Psoas muscle (tissue), 8 donors: ENCODE data around the gene ABCC8. TPM values are rescaled to one million over a fixed set of nuclear protein-coding genes. Genes with fewer than 3 reads are reported as not detected.

Source experiments
- ATAC-seq, 4 donors: fragments of 200-7000 bp; cut with Tn5 transposase; one replicate each; pipeline ENCODE4 v1.9.1; 2020; ENCODE audit warnings: moderate library complexity in 3 of 4, mild to moderate bottlenecking in 2 of 4
- DNase-seq, 2 donors: peaks; one replicate each; pipeline ENCODE4 v3.0.0-alpha.2; 2020
- H3K27ac ChIP-seq: fragments of 200-600 bp; one replicate; pipeline ENCODE4 v1.8.0; 2022
- H3K27me3 ChIP-seq, 3 donors: fragments of 200-600 bp in 1 of 3; one replicate each; pipeline versions ENCODE4 v1.6.1 to v1.8.0; 2013 to 2022; ENCODE audit warnings: low read length in 2 of 3, mild to moderate bottlenecking in 2 of 3, moderate library complexity in 1 of 3; ENCODE audit not compliant: insufficient read depth in 3 of 3
- H3K36me3 ChIP-seq, 2 donors: fragments of 200-600 bp in 1 of 2; one replicate each; pipeline versions ENCODE4 v1.6.1 to v1.8.0; 2013 to 2022; ENCODE audit warnings: low read depth in 1 of 2, mild to moderate bottlenecking in 1 of 2, moderate library complexity in 1 of 2; ENCODE audit not compliant: insufficient read depth in 1 of 2
- H3K4me1 ChIP-seq: fragments of 200-600 bp; one replicate; pipeline ENCODE4 v1.8.0; 2022
- H3K4me3 ChIP-seq: fragments of 200-600 bp; one replicate; pipeline ENCODE4 v1.8.0; 2022; ENCODE audit warnings: mild to moderate bottlenecking
- H3K9me3 ChIP-seq: fragments of 200-600 bp; one replicate; pipeline ENCODE4 v1.8.0; 2022
- WGBS, 3 donors: extraction: QIAGEN DNeasy Blood & Tissue Kit; methylation state at CpG; one replicate each; pipeline versions ENCODE4 v1.1.6 to v1.1.7; 2013; 5-methylcytosine and 5-hydroxymethylcytosine counted together
- intact Hi-C, 2 donors: fragments of 100-400 bp; cut with DNase I; formaldehyde crosslinking; loops; one replicate each; pipeline versions ENCODE4 v1.11.0 to v1.14.2; 2022
- polyA plus RNA-seq, 3 donors: library from polyadenylated mRNA; stranded (reverse); fragments of 200-250 nt; gene quantifications; one replicate each; pipeline ENCODE4 v1.2.3, GENCODE V29; 2013
- total RNA-seq, 4 donors: library from RNA; stranded (reverse); fragmentation: NEBNext Ultra II Directional in 2 of 4; extraction: Animal tissue kit (Norgen Biotek cat#: 25700) in 2 of 4; gene quantifications; one replicate each; pipeline versions ENCODE4 v1.2.1 to v1.2.4, GENCODE V29; 2021 to 2023
- TF ChIP-seq, protein P1 (sequence below): fragments of 200-600 bp; IDR thresholded peaks from one replicate; pipeline ENCODE4 v1.8.0; 2022; ENCODE audit warnings: antibody characterized with exemption
- donor health status: healthy with polysubstance abuse.
- donor health status: DM: no; HTN: no; CAD: no; lungs with moderate emphysema.
- donor health status: Bipolar disorder and iron deficiency.
- donor health status: healthy.
- donor health status: DM: yes; HTN: yes; CAD: no.
- donor health status: DM: no; HTN: no; CAD: no.
- donor health status: DM: no; HTN: no; CAD: no.
- donor health status: DM: yes; HTN: yes; CAD: no.

Gene ABCC8
- total and polyA plus RNA-seq, 7 donors: 0.26 to 3.5 (median 0.75) TPM

DNA sequence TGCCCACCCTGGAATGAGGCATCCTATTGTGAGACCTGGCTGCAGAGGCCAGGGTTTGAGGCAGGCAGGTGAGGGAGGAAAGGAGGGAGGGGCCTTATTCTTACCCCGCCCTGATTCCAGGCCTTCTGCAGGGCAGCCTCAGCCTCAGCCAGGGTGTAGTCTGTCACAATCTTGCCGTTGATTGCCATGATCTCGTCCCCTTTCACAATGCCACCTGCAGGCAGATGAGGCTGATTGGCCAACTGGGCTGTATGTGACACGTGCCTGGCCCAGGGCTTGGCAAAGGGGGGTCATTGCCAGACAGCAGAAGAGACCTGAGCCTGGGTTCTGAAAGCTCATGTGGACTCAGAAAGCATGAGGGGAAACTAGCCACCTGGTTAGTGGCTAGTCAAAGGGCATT, 21.4 kb upstream of the ABCC8 start:
- ATAC-seq (peak; percentile 64 to 84 (median 79)), DNase-seq (no peak)
- WGBS, 3 donors: 36 to 46% (median 37%) methylated on average over 4 of the region's 4 CpGs
- TF ChIP-seq, protein P1, sequence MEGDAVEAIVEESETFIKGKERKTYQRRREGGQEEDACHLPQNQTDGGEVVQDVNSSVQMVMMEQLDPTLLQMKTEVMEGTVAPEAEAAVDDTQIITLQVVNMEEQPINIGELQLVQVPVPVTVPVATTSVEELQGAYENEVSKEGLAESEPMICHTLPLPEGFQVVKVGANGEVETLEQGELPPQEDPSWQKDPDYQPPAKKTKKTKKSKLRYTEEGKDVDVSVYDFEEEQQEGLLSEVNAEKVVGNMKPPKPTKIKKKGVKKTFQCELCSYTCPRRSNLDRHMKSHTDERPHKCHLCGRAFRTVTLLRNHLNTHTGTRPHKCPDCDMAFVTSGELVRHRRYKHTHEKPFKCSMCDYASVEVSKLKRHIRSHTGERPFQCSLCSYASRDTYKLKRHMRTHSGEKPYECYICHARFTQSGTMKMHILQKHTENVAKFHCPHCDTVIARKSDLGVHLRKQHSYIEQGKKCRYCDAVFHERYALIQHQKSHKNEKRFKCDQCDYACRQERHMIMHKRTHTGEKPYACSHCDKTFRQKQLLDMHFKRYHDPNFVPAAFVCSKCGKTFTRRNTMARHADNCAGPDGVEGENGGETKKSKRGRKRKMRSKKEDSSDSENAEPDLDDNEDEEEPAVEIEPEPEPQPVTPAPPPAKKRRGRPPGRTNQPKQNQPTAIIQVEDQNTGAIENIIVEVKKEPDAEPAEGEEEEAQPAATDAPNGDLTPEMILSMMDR: no peak
- H3K27me3 ChIP-seq: no peaks in the 10 kb centered on the region
- intact Hi-C loops: no loop called here
- no peak overlapping the region for H3K27ac ChIP-seq
- no peaks in the 10 kb centered on the region for H3K36me3 ChIP-seq
- H3K9me3 ChIP-seq: no peaks in the 10 kb centered on the region
- H3K4me1 ChIP-seq: no peaks in the 10 kb centered on the region
- no peak overlapping the region for H3K4me3 ChIP-seq

- TF ChIP-seq, protein P1: no peak
- DNase-seq (no peak), ATAC-seq (no peak)
- Histone ChIP-seq H3K4me1 (no peaks in the 10 kb centered on the region), H3K27me3 (no peaks in the 10 kb centered on the region), H3K4me3 (no peak overlapping the region), H3K9me3 (no peaks in the 10 kb centered on the region), H3K27ac (no peak overlapping the region), H3K36me3 (no peaks in the 10 kb centered on the region)
- intact Hi-C loops: no loop called here
- WGBS, 3 donors: 64 to 67% (median 64%) methylated on average over 7 of the region's 7 CpGs
These were observed 19.8 kb upstream of the ABCC8 start for GRCh38 chr11:17496406-17496805.

- intact Hi-C loops: no loop called here
- H3K4me1 ChIP-seq: no peaks in the 10 kb centered on the region
- no peak overlapping the region for H3K27ac ChIP-seq
- TF ChIP-seq, protein P1: no peak
- no peaks in the 10 kb centered on the region for H3K36me3 ChIP-seq
- no peak overlapping the region for H3K4me3 ChIP-seq
- ATAC-seq (no peak), DNase-seq (no peak)
- WGBS, 3 donors: 63 to 74% (median 71%) methylated on average over 6 of the region's 6 CpGs
- H3K9me3 ChIP-seq: no peaks in the 10 kb centered on the region
- H3K27me3 ChIP-seq: no peaks in the 10 kb centered on the region
These were observed 17.4 kb upstream of the ABCC8 start for GRCh38 chr11:17494019-17494418.

GRCh38 chr11:17490938-17491337, 14.3 kb upstream of the ABCC8 start:
- Histone ChIP-seq H3K27me3 (no peaks in the 10 kb centered on the region), H3K4me3 (no peak overlapping the region), H3K9me3 (no peaks in the 10 kb centered on the region), H3K36me3 (no peaks in the 10 kb centered on the region), H3K27ac (no peak overlapping the region), H3K4me1 (no peaks in the 10 kb centered on the region)
- DNase-seq (no peak), ATAC-seq (peak in 1 of 4 donors; percentile 41)
- TF ChIP-seq, protein P1: no peak
- intact Hi-C loops: no loop called here
- WGBS, 3 donors: 75 to 95% (median 79%) methylated on average over 4 of the region's 4 CpGs

DNA sequence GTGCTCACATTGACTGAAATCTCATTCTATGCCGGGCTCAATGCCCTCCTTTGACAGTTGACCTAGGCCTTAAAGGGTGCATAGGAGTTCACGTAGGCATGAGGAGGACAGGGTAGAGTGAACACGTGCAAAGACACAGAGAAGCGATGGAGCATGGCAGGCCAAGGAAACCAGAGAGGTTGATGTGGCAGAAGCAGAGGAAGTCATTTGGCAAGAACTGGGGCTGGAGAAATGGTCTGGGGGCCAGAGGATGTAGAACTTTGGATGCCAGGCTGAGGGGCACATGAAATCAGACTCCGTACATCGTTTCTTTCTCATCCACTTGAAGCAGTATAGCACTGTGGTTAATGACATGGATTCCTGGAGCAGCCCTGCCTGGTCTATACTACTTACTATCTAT, 13.6 kb upstream of the ABCC8 start:
- DNase-seq: no peak
- Histone ChIP-seq H3K4me3 (no peak overlapping the region), H3K27me3 (no peaks in the 10 kb centered on the region), H3K27ac (no peak overlapping the region), H3K4me1 (no peaks in the 10 kb centered on the region), H3K9me3 (no peaks in the 10 kb centered on the region), H3K36me3 (no peaks in the 10 kb centered on the region)
- no peak for ATAC-seq
- 74 to 83% (median 79%) methylated on average over 6 of the region's 6 CpGs for WGBS, 3 donors
- TF ChIP-seq, protein P1: no peak
- intact Hi-C loops: no loop called here
